ENCODE results near the gene SLC4A5. TPM values are rescaled to one million over a fixed set of nuclear protein-coding genes. Genes with fewer than 3 reads are reported as not detected.

The SLC4A5 gene
- total RNA-seq, 1 experiment from 2014 or later = not detected

- no peak for DNase-seq (ENCODE audit: low read depth)
Measured at GRCh38 chr2:74314107-74314506, 29.1 kb downstream of the SLC4A5 start.

GRCh38 chr2:74313497-74313896 is 29.7 kb downstream of the SLC4A5 start:
- no peak for DNase-seq (ENCODE audit: low read depth)

- no peak for DNase-seq (ENCODE audit: low read depth)
Measured at GRCh38 chr2:74312913-74313312, 30.3 kb downstream of the SLC4A5 start.

GRCh38 chr2:74307720-74308119 is 35.5 kb downstream of the SLC4A5 start:
- no peak for DNase-seq (ENCODE audit: low read depth)

GRCh38 chr2:74304332-74305148 is 38.7 kb downstream of the SLC4A5 start:
- no peak for DNase-seq (ENCODE audit: low read depth)

- no peak for DNase-seq (ENCODE audit: low read depth)
Measured at GRCh38 chr2:74302865-74303264, 40.4 kb downstream of the SLC4A5 start.

- DNase-seq (ENCODE audit: low read depth) = no peak
Measured at GRCh38 chr2:74301262-74301661, 42.0 kb downstream of the SLC4A5 start.

GRCh38 chr2:74300506-74300905 is 42.7 kb downstream of the SLC4A5 start:
- no peak for DNase-seq (ENCODE audit: low read depth)

GRCh38 chr2:74297950-74298349 is 45.3 kb downstream of the SLC4A5 start:
- no peak for DNase-seq (ENCODE audit: low read depth)

- no peak for DNase-seq (ENCODE audit: low read depth)
Measured at GRCh38 chr2:74297391-74297790, 45.8 kb downstream of the SLC4A5 start.

- peak; percentile 4 for DNase-seq (ENCODE audit: low read depth)
Measured at GRCh38 chr2:74293191-74293991, 49.8 kb downstream of the SLC4A5 start.

- no peak for DNase-seq (ENCODE audit: low read depth)
Measured at GRCh38 chr2:74292751-74293150, 50.5 kb downstream of the SLC4A5 start.

- DNase-seq (ENCODE audit: low read depth) = no peak
Measured at GRCh38 chr2:74291886-74292621, 51.2 kb downstream of the SLC4A5 start.

- DNase-seq (ENCODE audit: low read depth) = no peak
Measured at GRCh38 chr2:74291218-74291544, 52.0 kb downstream of the SLC4A5 start.

- no peak for DNase-seq (ENCODE audit: low read depth)
Measured at GRCh38 chr2:74290466-74291217, 52.6 kb downstream of the SLC4A5 start.

GRCh38 chr2:74290066-74290465 is 53.1 kb downstream of the SLC4A5 start:
- DNase-seq (ENCODE audit: low read depth) = no peak

GRCh38 chr2:74286725-74287124 is 56.5 kb downstream of the SLC4A5 start:
- peak; percentile 47 for DNase-seq (ENCODE audit: low read depth)

- no peak for DNase-seq (ENCODE audit: low read depth)
Measured at GRCh38 chr2:74281141-74281975, 61.9 kb downstream of the SLC4A5 start.

GRCh38 chr2:74278694-74279093 is 64.5 kb downstream of the SLC4A5 start:
- no peak for DNase-seq (ENCODE audit: low read depth)

GRCh38 chr2:74278176-74278575 is 65.0 kb downstream of the SLC4A5 start:
- DNase-seq (ENCODE audit: low read depth) = no peak
